KOPT-K1 (cell line): Measurements from ENCODE around the gene SLC4A2.

ENCODE experiments used
- H3K27ac ChIP-seq: fragments of 200-600 bp; sonication (generic); 2 replicates; pipeline ENCODE4 v1.5.1; 2016; ENCODE audit warnings: antibody characterized with exemption, mild to moderate bottlenecking, low read depth, low read length; ENCODE audit not compliant: poor library complexity, severe bottlenecking
- H3K36me3 ChIP-seq: fragments of 200-600 bp; sonication (generic); 2 replicates; pipeline ENCODE4 v1.5.1; 2017; ENCODE audit warnings: antibody characterized with exemption, mild to moderate bottlenecking, low read length, moderate library complexity; ENCODE audit not compliant: insufficient read depth
- H3K9me3 ChIP-seq: fragments of 200-600 bp; sonication (generic); 2 replicates; pipeline ENCODE4 v1.5.1; 2017; ENCODE audit warnings: antibody characterized with exemption, low read length, mild to moderate bottlenecking; ENCODE audit not compliant: insufficient read depth, poor library complexity, severe bottlenecking

The SLC4A2 gene

GRCh38 chr7:151123158-151123821 lies 63.9 kb downstream of the SLC4A2 start:
- H3K36me3 ChIP-seq = peaks cover 9% of the 10 kb centered on the region; the same call in 1 of the 2 replicates
- H3K9me3 ChIP-seq = no peaks in the 10 kb centered on the region
- H3K27ac ChIP-seq = no peak overlapping the region

- Histone ChIP-seq H3K36me3 (peaks cover 12% of the 10 kb centered on the region; the same call in 1 of the 2 replicates), H3K9me3 (no peaks in the 10 kb centered on the region), H3K27ac (no peak overlapping the region)
These were observed 64.6 kb downstream of the SLC4A2 start for GRCh38 chr7:151123822-151124464.

GRCh38 chr7:151124481-151124880 lies 65.1 kb downstream of the SLC4A2 start:
- Histone ChIP-seq H3K9me3 (no peaks in the 10 kb centered on the region), H3K36me3 (peaks cover 12% of the 10 kb centered on the region; the same call in 1 of the 2 replicates), H3K27ac (no peak overlapping the region)

GRCh38 chr7:151124899-151125399 lies 65.6 kb downstream of the SLC4A2 start:
- H3K36me3 ChIP-seq = peaks cover 12% of the 10 kb centered on the region; the same call in 1 of the 2 replicates
- no peak overlapping the region for H3K27ac ChIP-seq

GRCh38 chr7:151125470-151125845 lies 66.1 kb downstream of the SLC4A2 start:
- peaks cover 12% of the 10 kb centered on the region; the same call in 1 of the 2 replicates for H3K36me3 ChIP-seq
- no peaks in the 10 kb centered on the region for H3K9me3 ChIP-seq
- no peak overlapping the region for H3K27ac ChIP-seq

More at GRCh38 chr7:151124899-151125399, 65.6 kb downstream of the SLC4A2 start:
- no peaks in the 10 kb centered on the region for H3K9me3 ChIP-seq

GRCh38 chr7:151125846-151126481 lies 66.6 kb downstream of the SLC4A2 start:
- no peak overlapping the region for H3K27ac ChIP-seq
- H3K36me3 ChIP-seq = peaks cover 9% of the 10 kb centered on the region; the same call in 1 of the 2 replicates
- no peaks in the 10 kb centered on the region for H3K9me3 ChIP-seq
